ENCODE data around the gene PIK3R4. TPM values are rescaled to one million over a fixed set of nuclear protein-coding genes. Genes with fewer than 3 reads are reported as not detected.

The PIK3R4 gene
- total RNA-seq, 1 donor = 35.5 TPM

- Histone ChIP-seq H3K4me2 (ENCODE audit: insufficient read depth, low read length) (no peak overlapping the region), H3K9me3 (ENCODE audit: low read depth, low read length) (no peaks in the 10 kb centered on the region), H3K79me2 (ENCODE audit: insufficient read depth, low read length) (no peaks in the 10 kb centered on the region), H4K20me1 (ENCODE audit: insufficient read depth, low read length) (no peaks in the 10 kb centered on the region), H3K27me3 (ENCODE audit: insufficient read depth, low read length) (peaks cover 2% of the 10 kb centered on the region), H2AFZ (ENCODE audit: low read length) (no peak overlapping the region), H3K36me3 (ENCODE audit: insufficient read depth, low read length) (no peaks in the 10 kb centered on the region), H3K27ac (ENCODE audit: low read depth, low read length) (no peak overlapping the region), H3K4me3 (ENCODE audit: insufficient read depth, low read length) (no peak overlapping the region), H3K4me1 (ENCODE audit: insufficient read depth, low read length) (no peaks in the 10 kb centered on the region)
- DNase-seq (ENCODE audit: insufficient read length, low spot score, missing footprints) = no peak
- TF ChIP-seq, protein P1, sequence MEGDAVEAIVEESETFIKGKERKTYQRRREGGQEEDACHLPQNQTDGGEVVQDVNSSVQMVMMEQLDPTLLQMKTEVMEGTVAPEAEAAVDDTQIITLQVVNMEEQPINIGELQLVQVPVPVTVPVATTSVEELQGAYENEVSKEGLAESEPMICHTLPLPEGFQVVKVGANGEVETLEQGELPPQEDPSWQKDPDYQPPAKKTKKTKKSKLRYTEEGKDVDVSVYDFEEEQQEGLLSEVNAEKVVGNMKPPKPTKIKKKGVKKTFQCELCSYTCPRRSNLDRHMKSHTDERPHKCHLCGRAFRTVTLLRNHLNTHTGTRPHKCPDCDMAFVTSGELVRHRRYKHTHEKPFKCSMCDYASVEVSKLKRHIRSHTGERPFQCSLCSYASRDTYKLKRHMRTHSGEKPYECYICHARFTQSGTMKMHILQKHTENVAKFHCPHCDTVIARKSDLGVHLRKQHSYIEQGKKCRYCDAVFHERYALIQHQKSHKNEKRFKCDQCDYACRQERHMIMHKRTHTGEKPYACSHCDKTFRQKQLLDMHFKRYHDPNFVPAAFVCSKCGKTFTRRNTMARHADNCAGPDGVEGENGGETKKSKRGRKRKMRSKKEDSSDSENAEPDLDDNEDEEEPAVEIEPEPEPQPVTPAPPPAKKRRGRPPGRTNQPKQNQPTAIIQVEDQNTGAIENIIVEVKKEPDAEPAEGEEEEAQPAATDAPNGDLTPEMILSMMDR (IDR thresholded peaks at IDR 0.05; ENCODE audit: extremely low read depth, low read depth, low read length) = no peak
Observed at GRCh38 chr3:130779031-130779430, 32.4 kb upstream of the PIK3R4 start.

DNA sequence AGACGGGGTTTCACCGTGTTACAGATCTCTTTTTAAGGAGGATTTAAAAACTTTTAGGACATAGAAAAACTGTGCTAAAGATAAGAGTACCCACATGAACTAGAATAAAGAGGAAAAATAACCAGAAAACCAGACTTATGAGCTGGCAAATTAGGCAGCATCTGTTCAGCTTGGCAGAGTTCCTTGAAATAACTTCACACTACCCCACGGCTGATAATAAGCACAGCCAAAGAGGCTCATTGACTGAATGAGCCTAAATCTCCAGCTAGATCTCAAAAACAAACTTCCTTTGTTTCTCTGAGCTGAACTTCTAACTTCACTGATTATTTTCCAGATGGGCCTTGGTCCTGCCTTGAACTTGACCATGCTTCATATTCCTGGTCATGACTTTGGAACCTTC lies 26.7 kb upstream of the PIK3R4 start:
- Histone ChIP-seq H3K27ac (ENCODE audit: low read depth, low read length) (no peak overlapping the region), H3K4me1 (ENCODE audit: insufficient read depth, low read length) (no peaks in the 10 kb centered on the region), H3K4me2 (ENCODE audit: insufficient read depth, low read length) (no peak overlapping the region), H3K79me2 (ENCODE audit: insufficient read depth, low read length) (no peaks in the 10 kb centered on the region), H4K20me1 (ENCODE audit: insufficient read depth, low read length) (no peaks in the 10 kb centered on the region), H3K9me3 (ENCODE audit: low read depth, low read length) (no peaks in the 10 kb centered on the region), H2AFZ (ENCODE audit: low read length) (no peak overlapping the region), H3K27me3 (ENCODE audit: insufficient read depth, low read length) (peaks cover 2% of the 10 kb centered on the region), H3K4me3 (ENCODE audit: insufficient read depth, low read length) (no peak overlapping the region), H3K36me3 (ENCODE audit: insufficient read depth, low read length) (no peaks in the 10 kb centered on the region)
- TF ChIP-seq, protein P1 (IDR thresholded peaks at IDR 0.05; ENCODE audit: extremely low read depth, low read depth, low read length) = no peak
- no peak for DNase-seq (ENCODE audit: insufficient read length, low spot score, missing footprints)

DNA sequence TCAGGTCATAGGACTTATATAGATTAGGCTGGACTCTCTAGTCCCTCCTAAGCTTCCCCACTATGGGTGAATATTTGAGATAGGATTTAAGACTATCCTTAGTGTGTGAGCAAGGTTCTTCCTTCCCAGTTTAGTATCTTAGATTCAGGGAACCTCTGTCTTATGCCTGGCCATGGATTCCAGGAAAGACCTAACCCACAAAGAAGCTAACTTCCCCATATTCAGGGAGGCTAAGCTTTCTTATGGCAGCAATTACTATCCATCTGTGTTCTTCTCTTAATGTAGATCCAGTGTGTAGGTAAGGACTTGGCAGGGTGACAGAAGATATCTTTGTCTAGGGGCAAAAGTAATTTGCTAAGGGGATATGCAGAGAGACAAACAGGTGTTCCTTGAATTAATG lies 25.5 kb upstream of the PIK3R4 start:
- Histone ChIP-seq H3K4me2 (ENCODE audit: insufficient read depth, low read length) (no peak overlapping the region), H4K20me1 (ENCODE audit: insufficient read depth, low read length) (no peaks in the 10 kb centered on the region)

DNA sequence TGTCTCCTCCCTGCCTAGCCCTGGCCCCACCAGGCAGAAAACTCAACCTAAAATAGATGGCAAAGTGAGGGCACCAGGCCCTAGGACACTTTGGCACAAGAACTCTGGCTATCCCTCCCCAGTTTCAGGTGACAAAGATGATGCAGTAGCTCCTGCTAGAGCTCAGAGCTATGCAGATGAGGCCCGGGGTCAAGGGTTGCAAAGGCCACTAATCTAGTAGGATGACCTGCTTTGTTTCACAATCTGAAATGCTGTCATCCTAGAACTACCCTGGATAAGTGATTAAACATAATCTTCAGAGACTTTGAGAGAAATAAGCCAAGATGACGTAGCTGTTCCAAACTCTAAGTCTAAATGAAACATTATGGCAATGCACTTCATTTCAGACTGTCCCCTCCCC lies 24.0 kb upstream of the PIK3R4 start:
- Histone ChIP-seq H3K79me2 (ENCODE audit: insufficient read depth, low read length) (no peaks in the 10 kb centered on the region), H3K4me2 (ENCODE audit: insufficient read depth, low read length) (no peak overlapping the region), H2AFZ (ENCODE audit: low read length) (no peak overlapping the region), H3K4me3 (ENCODE audit: insufficient read depth, low read length) (no peak overlapping the region), H3K9me3 (ENCODE audit: low read depth, low read length) (no peaks in the 10 kb centered on the region), H3K27ac (ENCODE audit: low read depth, low read length) (no peak overlapping the region), H4K20me1 (ENCODE audit: insufficient read depth, low read length) (no peaks in the 10 kb centered on the region), H3K27me3 (ENCODE audit: insufficient read depth, low read length) (no peaks in the 10 kb centered on the region), H3K36me3 (ENCODE audit: insufficient read depth, low read length) (no peaks in the 10 kb centered on the region), H3K4me1 (ENCODE audit: insufficient read depth, low read length) (no peaks in the 10 kb centered on the region)
- TF ChIP-seq, protein P1 (IDR thresholded peaks at IDR 0.05; ENCODE audit: extremely low read depth, low read depth, low read length) = no peak
- DNase-seq (ENCODE audit: insufficient read length, low spot score, missing footprints) = no peak

More for the DNA sequence above, 25.5 kb upstream of the PIK3R4 start:
- Histone ChIP-seq H3K27ac (ENCODE audit: low read depth, low read length) (no peak overlapping the region), H2AFZ (ENCODE audit: low read length) (no peak overlapping the region), H3K36me3 (ENCODE audit: insufficient read depth, low read length) (no peaks in the 10 kb centered on the region), H3K4me3 (ENCODE audit: insufficient read depth, low read length) (no peak overlapping the region), H3K27me3 (ENCODE audit: insufficient read depth, low read length) (peaks cover 2% of the 10 kb centered on the region), H3K9me3 (ENCODE audit: low read depth, low read length) (no peaks in the 10 kb centered on the region), H3K79me2 (ENCODE audit: insufficient read depth, low read length) (no peaks in the 10 kb centered on the region), H3K4me1 (ENCODE audit: insufficient read depth, low read length) (no peaks in the 10 kb centered on the region)
- TF ChIP-seq, protein P1 (IDR thresholded peaks at IDR 0.05; ENCODE audit: extremely low read depth, low read depth, low read length) = no peak
- no peak for DNase-seq (ENCODE audit: insufficient read length, low spot score, missing footprints)
